ENCODE measurements around the gene SLC12A7. TPM values are rescaled to one million over a fixed set of nuclear protein-coding genes. Genes with fewer than 3 reads are reported as not detected.

SLC12A7 gene
- total RNA-seq, 1 experiment from 2014 or later: 207 TPM

GRCh38 chr5:1064383-1065142, 47.3 kb downstream of the SLC12A7 start:
- Histone ChIP-seq H3K27me3 (ENCODE audit: insufficient read depth, low read depth) (no peaks in the 10 kb centered on the region), H3K4me3 (no peak overlapping the region), H3K27ac (no peak overlapping the region), H3K79me2 (ENCODE audit: low read depth) (no peaks in the 10 kb centered on the region), H3K36me3 (ENCODE audit: low read depth) (no peaks in the 10 kb centered on the region), H3K9me3 (ENCODE audit: insufficient read depth, low read depth) (no peaks in the 10 kb centered on the region), H2AFZ (no peak overlapping the region), H3F3A (ENCODE audit: insufficient read depth, low read depth) (no peaks in the 10 kb centered on the region), H4K20me1 (ENCODE audit: insufficient read depth) (peaks cover 5% of the 10 kb centered on the region; the same call in 1 of the 2 replicates), H3K9me2 (ENCODE audit: insufficient read depth) (no peaks in the 10 kb centered on the region), H3K4me1 (replicated peaks; ENCODE audit: insufficient read depth) (no peaks in the 10 kb centered on the region), H3K4me2 (no peak overlapping the region)
- intact Hi-C loops (cut with micrococcal nuclease; ENCODE audit: unreplicated experiment): loop anchor here (5.0 kb wide), 1 partner anchor 78 kb away; no protein-coding TSS in a partner anchor
- BruUV-seq (replicated peaks): no TSS peak
- POLR2A ChIA-PET (ENCODE audit: unreplicated experiment): no interaction called here
- no peak for DNase-seq
- CTCF ChIA-PET: no interaction called here
- TF ChIP-seq CTCF (conservative IDR thresholded peaks at IDR 0.05) (no peak), EZH2 (IDR thresholded peaks at IDR 0.05; ENCODE audit: low read depth) (no peak)

- Histone ChIP-seq H3K4me1 (replicated peaks; ENCODE audit: insufficient read depth) (no peaks in the 10 kb centered on the region), H2AFZ (no peak overlapping the region), H3K9me2 (ENCODE audit: insufficient read depth) (no peaks in the 10 kb centered on the region), H3K4me3 (no peak overlapping the region), H3K36me3 (ENCODE audit: low read depth) (no peaks in the 10 kb centered on the region), H3K27ac (no peak overlapping the region), H3K27me3 (ENCODE audit: insufficient read depth, low read depth) (no peaks in the 10 kb centered on the region), H3K4me2 (no peak overlapping the region), H3K9me3 (ENCODE audit: insufficient read depth, low read depth) (no peaks in the 10 kb centered on the region), H4K20me1 (ENCODE audit: insufficient read depth) (peaks cover 6% of the 10 kb centered on the region), H3F3A (ENCODE audit: insufficient read depth, low read depth) (no peaks in the 10 kb centered on the region), H3K79me2 (ENCODE audit: low read depth) (no peaks in the 10 kb centered on the region)
- POLR2A ChIA-PET (ENCODE audit: unreplicated experiment): no interaction called here
- intact Hi-C loops (cut with micrococcal nuclease; ENCODE audit: unreplicated experiment): no loop called here
- no peak for DNase-seq
- CTCF ChIA-PET: no interaction called here
- TF ChIP-seq CTCF (conservative IDR thresholded peaks at IDR 0.05) (no peak), EZH2 (IDR thresholded peaks at IDR 0.05; ENCODE audit: low read depth) (no peak)
- no TSS peak for BruUV-seq (replicated peaks)
Observed at GRCh38 chr5:1063661-1064382, 48.0 kb downstream of the SLC12A7 start.

- no TSS peak for BruUV-seq (replicated peaks)
- H4K20me1 ChIP-seq (ENCODE audit: insufficient read depth): peaks cover 15% of the 10 kb centered on the region
- no peak for TF ChIP-seq CTCF (conservative IDR thresholded peaks at IDR 0.05)
- TF ChIP-seq EZH2 (IDR thresholded peaks at IDR 0.05; ENCODE audit: low read depth): no peak
- no peak overlapping the region for H3K27ac ChIP-seq
- H3K9me3 ChIP-seq (ENCODE audit: insufficient read depth, low read depth): no peaks in the 10 kb centered on the region
- CTCF ChIA-PET: interaction anchor here (0.5 kb wide), 1 partner anchor 31 kb away, joined by 4 read pairs; no protein-coding TSS in a partner anchor
- POLR2A ChIA-PET (ENCODE audit: unreplicated experiment): no interaction called here
- DNase-seq: no peak
- no peak overlapping the region for H3K4me3 ChIP-seq
- H3F3A ChIP-seq (ENCODE audit: insufficient read depth, low read depth): no peaks in the 10 kb centered on the region
- intact Hi-C loops (cut with micrococcal nuclease; ENCODE audit: unreplicated experiment): no loop called here
- no peaks in the 10 kb centered on the region for H3K79me2 ChIP-seq (ENCODE audit: low read depth)
- no peaks in the 10 kb centered on the region for H3K9me2 ChIP-seq (ENCODE audit: insufficient read depth)
- H3K4me1 ChIP-seq (replicated peaks; ENCODE audit: insufficient read depth): no peaks in the 10 kb centered on the region
- no peak overlapping the region for H3K4me2 ChIP-seq
- no peak overlapping the region for H2AFZ ChIP-seq
- no peaks in the 10 kb centered on the region for H3K36me3 ChIP-seq (ENCODE audit: low read depth)
- no peaks in the 10 kb centered on the region for H3K27me3 ChIP-seq (ENCODE audit: insufficient read depth, low read depth)
Observed at GRCh38 chr5:1062761-1063568, 48.9 kb downstream of the SLC12A7 start.

All from PC-9 (cell line).